Spinal cord (tissue), 10 donors: Measurements from ENCODE around the gene HLA-DRB1. TPM values are rescaled to one million over a fixed set of nuclear protein-coding genes. Genes with fewer than 3 reads are reported as not detected.

Experiments used
- DNase-seq, 6 donors: peaks; one replicate each; pipeline versions ENCODE4 v3.0.0 to v3.0.0-alpha.2; 2013 to 2015; ENCODE audit warnings: low spot score in 6 of 6, low read depth in 4 of 6
- H3K27ac ChIP-seq: one replicate; pipeline ENCODE4 v1.5.1; 2013; ENCODE audit warnings: low read depth, low read length, control low read depth
- H3K27me3 ChIP-seq: one replicate; pipeline ENCODE4 v1.6.1; 2013; ENCODE audit warnings: low read length; ENCODE audit not compliant: control insufficient read depth, insufficient read depth
- H3K36me3 ChIP-seq: one replicate; pipeline ENCODE4 v1.6.1; 2013; ENCODE audit warnings: low read length; ENCODE audit not compliant: control insufficient read depth, insufficient read depth
- H3K4me1 ChIP-seq: one replicate; pipeline ENCODE4 v1.6.1; 2013; ENCODE audit warnings: low read length; ENCODE audit not compliant: control insufficient read depth, insufficient read depth
- H3K4me3 ChIP-seq: one replicate; pipeline ENCODE4 v1.5.1; 2013; ENCODE audit warnings: low read depth, low read length, control low read depth
- H3K9me3 ChIP-seq: one replicate; pipeline ENCODE4 v1.6.1; 2013; ENCODE audit warnings: low read length; ENCODE audit not compliant: control insufficient read depth, insufficient read depth
- whole genome bisulfite sequencing: methylation state at CpG from one replicate; pipeline ENCODE4 v1.1.5; 2013; ENCODE audit warnings: missing lambda C conversion rate; ENCODE audit not compliant: insufficient coverage; 5-methylcytosine and 5-hydroxymethylcytosine counted together
- polyA plus RNA-seq, 2 donors: library from polyadenylated mRNA; unstranded; fragments of 120-200 nt; gene quantifications; one replicate each; pipeline ENCODE4 v1.2.1, GENCODE V29; 2013; ENCODE audit not compliant: insufficient read length in 2 of 2
- total RNA-seq, 2 donors: library from RNA; depleted of rRNA in 1 of 2; stranded (reverse); fragments of 120-200 nt in 1 of 2; fragments of >200 nt in 1 of 2; gene quantifications; one replicate each; pipeline versions ENCODE4 v1.2.3 to v1.2.4, GENCODE V29; 2013 to 2014
- donor health status: healthy.

Gene HLA-DRB1
- total and polyA plus RNA-seq, 4 donors = 3.1 to 61.3 (median 10.2) TPM

GRCh38 chr6:32566957-32567356 is 22.7 kb downstream of the HLA-DRB1 start:
- no peak for DNase-seq
- Histone ChIP-seq H3K27ac (no peak overlapping the region), H3K27me3 (no peaks in the 10 kb centered on the region), H3K4me1 (no peaks in the 10 kb centered on the region), H3K36me3 (no peaks in the 10 kb centered on the region), H3K9me3 (no peaks in the 10 kb centered on the region), H3K4me3 (no peak overlapping the region)
- no CpG with 5 or more reads among the region's 8 CpGs for WGBS

DNA sequence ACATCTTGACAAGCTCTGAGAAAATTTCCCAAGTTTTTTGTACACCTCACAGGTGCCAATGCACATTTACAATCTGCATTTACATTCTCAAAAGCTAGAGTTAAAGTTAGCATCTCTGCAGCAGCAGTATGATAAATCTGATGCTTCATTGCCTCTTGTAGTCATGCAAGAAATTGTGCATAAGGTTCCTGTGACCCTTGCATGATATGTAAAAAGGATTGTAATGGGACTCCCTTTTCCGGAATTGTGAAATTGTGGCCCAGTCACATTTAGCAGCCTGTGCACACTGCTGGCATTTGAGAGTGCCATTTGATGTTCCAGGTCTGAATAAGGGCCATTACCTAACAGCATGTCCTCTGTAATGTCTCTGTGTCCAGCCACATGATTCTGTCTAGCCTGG is 24.1 kb downstream of the HLA-DRB1 start:
- no peaks in the 10 kb centered on the region for H3K27me3 ChIP-seq
- no peak overlapping the region for H3K27ac ChIP-seq
- H3K36me3 ChIP-seq = no peaks in the 10 kb centered on the region
- no peaks in the 10 kb centered on the region for H3K9me3 ChIP-seq
- DNase-seq = no peak
- H3K4me3 ChIP-seq = no peak overlapping the region
- no peaks in the 10 kb centered on the region for H3K4me1 ChIP-seq
- WGBS = no CpG with 5 or more reads among the region's 1 CpG

GRCh38 chr6:32562940-32563339 is 26.7 kb downstream of the HLA-DRB1 start:
- WGBS = no CpG with 5 or more reads among the region's 2 CpGs
- H3K4me3 ChIP-seq = no peak overlapping the region

DNA sequence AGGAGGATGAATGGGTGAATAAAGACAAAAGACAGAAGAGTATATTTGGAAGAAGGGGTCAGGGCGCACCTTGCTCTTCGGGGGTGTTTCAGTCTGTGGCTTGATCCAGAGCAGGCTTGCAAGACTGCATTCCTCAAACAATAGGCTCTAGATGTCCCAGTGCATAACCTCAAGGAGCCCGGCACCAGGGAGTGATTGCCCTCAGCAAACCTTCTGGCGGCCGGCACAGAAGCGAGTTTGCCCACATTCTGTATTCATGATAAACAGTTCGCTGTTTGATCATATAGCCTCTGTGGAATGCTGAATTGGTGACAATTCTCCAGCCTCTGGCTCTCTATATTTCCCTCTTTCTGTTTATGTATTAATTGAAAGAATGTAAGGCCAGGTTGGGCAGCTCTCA is 29.9 kb downstream of the HLA-DRB1 start:
- no CpG with 5 or more reads among the region's 7 CpGs for WGBS
- no peaks in the 10 kb centered on the region for H3K4me1 ChIP-seq

More at GRCh38 chr6:32562940-32563339, 26.7 kb downstream of the HLA-DRB1 start:
- H3K36me3 ChIP-seq = no peaks in the 10 kb centered on the region
- H3K27me3 ChIP-seq = no peaks in the 10 kb centered on the region
- H3K9me3 ChIP-seq = no peaks in the 10 kb centered on the region
- peak in 1 of 6 donors; percentile 7 for DNase-seq
- H3K27ac ChIP-seq = no peak overlapping the region
- H3K4me1 ChIP-seq = no peaks in the 10 kb centered on the region

DNA sequence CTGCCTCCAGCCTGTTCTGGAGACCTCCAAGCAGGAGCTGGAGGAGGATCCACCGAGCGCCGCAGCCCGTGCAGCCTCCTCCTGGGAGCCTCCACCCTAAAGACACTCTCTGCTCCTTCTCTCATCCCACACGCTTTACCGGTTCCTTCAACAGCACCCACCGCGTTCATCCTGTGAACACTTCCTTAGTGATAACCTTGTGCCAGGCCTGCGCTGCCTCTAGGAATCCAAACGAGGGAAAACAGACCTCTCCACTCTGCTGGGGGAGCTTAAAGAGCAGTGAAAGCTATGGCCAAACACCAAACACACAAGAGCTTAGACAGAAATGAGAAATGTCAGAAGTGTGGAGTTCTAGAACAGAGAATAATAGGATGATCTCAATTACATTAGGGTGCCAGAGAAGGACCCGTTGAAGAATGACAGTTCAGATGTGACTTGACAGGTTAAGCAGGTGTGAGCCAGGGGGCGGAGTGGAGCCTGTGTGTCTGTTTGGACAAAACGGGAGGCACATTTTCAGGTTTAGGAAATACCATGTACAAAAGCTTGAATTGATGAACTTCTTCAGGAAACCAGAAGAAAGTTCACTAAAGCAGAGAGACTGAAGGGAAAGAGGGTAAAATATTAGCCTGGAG is 31.1 kb downstream of the HLA-DRB1 start:
- no peaks in the 10 kb centered on the region for H3K27me3 ChIP-seq
- H3K4me3 ChIP-seq = no peak overlapping the region
- no peaks in the 10 kb centered on the region for H3K9me3 ChIP-seq
- no peaks in the 10 kb centered on the region for H3K4me1 ChIP-seq
- no peak overlapping the region for H3K27ac ChIP-seq
- H3K36me3 ChIP-seq = no peaks in the 10 kb centered on the region
- 25% methylated on average over 7 of the region's 13 CpGs for WGBS
- no peak for DNase-seq

More for the DNA sequence above, 29.9 kb downstream of the HLA-DRB1 start:
- Histone ChIP-seq H3K36me3 (no peaks in the 10 kb centered on the region), H3K27ac (no peak overlapping the region), H3K9me3 (no peaks in the 10 kb centered on the region), H3K4me3 (no peak overlapping the region), H3K27me3 (no peaks in the 10 kb centered on the region)
- DNase-seq = no peak

GRCh38 chr6:32554116-32554965 is 35.3 kb downstream of the HLA-DRB1 start:
- Histone ChIP-seq H3K9me3 (no peaks in the 10 kb centered on the region), H3K4me1 (no peaks in the 10 kb centered on the region), H3K27me3 (no peaks in the 10 kb centered on the region), H3K4me3 (no peak overlapping the region), H3K27ac (no peak overlapping the region), H3K36me3 (no peaks in the 10 kb centered on the region)
- no CpG with 5 or more reads among the region's 9 CpGs for WGBS
- DNase-seq = no peak

GRCh38 chr6:32553037-32553742 is 36.5 kb downstream of the HLA-DRB1 start:
- H3K9me3 ChIP-seq = no peaks in the 10 kb centered on the region
- DNase-seq = peak in 1 of 6 donors; percentile 0
- no peaks in the 10 kb centered on the region for H3K36me3 ChIP-seq
- H3K4me1 ChIP-seq = no peaks in the 10 kb centered on the region
- no peaks in the 10 kb centered on the region for H3K27me3 ChIP-seq
- no CpG with 5 or more reads among the region's 5 CpGs for WGBS
- no peak overlapping the region for H3K27ac ChIP-seq
- H3K4me3 ChIP-seq = no peak overlapping the region

DNA sequence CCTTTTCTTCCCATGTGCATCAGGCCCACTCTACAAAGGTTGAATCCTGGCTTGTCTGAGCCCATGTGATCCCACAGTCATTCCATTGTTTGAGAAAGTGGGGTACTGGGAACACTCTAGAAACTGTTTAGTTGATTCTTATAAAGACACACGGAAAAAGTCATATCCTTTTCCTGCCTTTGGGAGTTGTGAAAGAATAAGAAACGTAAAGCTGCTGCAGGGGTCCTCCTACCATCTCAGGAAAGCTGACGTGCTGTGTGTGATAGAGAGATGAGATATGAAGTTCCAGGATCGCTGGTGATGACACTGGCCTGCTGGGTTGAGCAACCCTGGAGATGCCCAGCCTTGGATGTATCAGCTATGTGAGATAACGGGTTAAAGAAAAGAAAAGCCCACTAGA is 38.2 kb downstream of the HLA-DRB1 start:
- no peaks in the 10 kb centered on the region for H3K9me3 ChIP-seq

GRCh38 chr6:32539839-32540238 is 49.8 kb downstream of the HLA-DRB1 start:
- Histone ChIP-seq H3K36me3 (no peaks in the 10 kb centered on the region), H3K4me3 (no peak overlapping the region), H3K27ac (no peak overlapping the region), H3K4me1 (no peaks in the 10 kb centered on the region), H3K27me3 (no peaks in the 10 kb centered on the region), H3K9me3 (no peaks in the 10 kb centered on the region)
- no peak for DNase-seq
- WGBS = no CpG with 5 or more reads among the region's 5 CpGs

More for the DNA sequence above, 38.2 kb downstream of the HLA-DRB1 start:
- Histone ChIP-seq H3K4me3 (no peak overlapping the region), H3K36me3 (no peaks in the 10 kb centered on the region), H3K4me1 (no peaks in the 10 kb centered on the region), H3K27me3 (no peaks in the 10 kb centered on the region), H3K27ac (no peak overlapping the region)
- WGBS = 40% methylated on average over 2 of the region's 5 CpGs
- no peak for DNase-seq
